Testis (tissue), 3 donors: ENCODE measurements around the gene C16orf89. TPM values are rescaled to one million over a fixed set of nuclear protein-coding genes. Genes with fewer than 3 reads are reported as not detected.

Source experiments
- DNase-seq: peaks from one replicate; pipeline ENCODE4 v3.0.0-alpha.2; 2019
- H3K27ac ChIP-seq, 2 donors: fragments of 200-600 bp; sonication (generic); one replicate each; pipeline ENCODE4 v1.5.1; 2019
- H3K27me3 ChIP-seq: fragments of 200-600 bp; sonication (generic); one replicate; pipeline ENCODE4 v1.5.1; 2019
- H3K36me3 ChIP-seq: fragments of 200-600 bp; sonication (generic); one replicate; pipeline ENCODE4 v1.5.1; 2017; ENCODE audit warnings: low read depth; ENCODE audit errors: missing control alignments
- H3K4me1 ChIP-seq: fragments of 200-600 bp; sonication (generic); one replicate; pipeline ENCODE4 v1.5.1; 2019
- H3K4me3 ChIP-seq, 2 donors: fragments of 200-600 bp; sonication (generic); one replicate each; pipeline ENCODE4 v1.5.1; 2017 to 2019
- H3K9me3 ChIP-seq: fragments of 200-600 bp; sonication (generic); one replicate; pipeline ENCODE4 v1.5.1; 2017
- POLR2A ChIP-seq: fragments of 450-650 bp; IDR thresholded peaks from one replicate; pipeline ENCODE4 v1.6.1; 2017; ENCODE audit warnings: antibody characterized with exemption, mild to moderate bottlenecking, moderate library complexity
- WGBS, 2 donors: methylation state at CpG; one replicate each; pipeline ENCODE4 v1.1.5; 2018; 5-methylcytosine and 5-hydroxymethylcytosine counted together
- intact Hi-C: fragments of 100-400 bp; cut with DNase I; formaldehyde crosslinking; loops from one replicate; pipeline ENCODE4 v1.15.1; 2023; ENCODE audit warnings: low total_unique reads
- polyA plus RNA-seq: library from polyadenylated mRNA; stranded (reverse); fragments of 350-450 nt; fragmentation: Illumina TruSeq; extraction: RNeasy Lipid Tissue Mini Kit (QIAGEN cat#74804); gene quantifications from one replicate; pipeline ENCODE4 v1.2.3, GENCODE V29; 2014; ENCODE audit warnings: low read depth, low replicate concordance; ENCODE audit not compliant: insufficient read depth
- total RNA-seq, 2 donors: library from RNA; depleted of rRNA; stranded (reverse); fragments of >200 nt; gene quantifications; one replicate each; pipeline ENCODE4 v1.2.3, GENCODE V29; 2016
- TF ChIP-seq, protein P1 (sequence below), 3 experiments: fragments of 450-650 bp in 2 of 3; fragments of 200-600 bp in 1 of 3; sonication (generic) in 1 of 3; IDR thresholded peaks; one replicate each; pipeline ENCODE4 v1.5.1; 2016 to 2019; ENCODE audit warnings: antibody characterized with exemption in 3 of 3, mild to moderate bottlenecking in 2 of 3, moderate library complexity in 1 of 3

Gene C16orf89
- total and polyA plus RNA-seq, 3 donors from 2014 or later, result 1.2 to 10.8 (median 2.4) TPM

DNA sequence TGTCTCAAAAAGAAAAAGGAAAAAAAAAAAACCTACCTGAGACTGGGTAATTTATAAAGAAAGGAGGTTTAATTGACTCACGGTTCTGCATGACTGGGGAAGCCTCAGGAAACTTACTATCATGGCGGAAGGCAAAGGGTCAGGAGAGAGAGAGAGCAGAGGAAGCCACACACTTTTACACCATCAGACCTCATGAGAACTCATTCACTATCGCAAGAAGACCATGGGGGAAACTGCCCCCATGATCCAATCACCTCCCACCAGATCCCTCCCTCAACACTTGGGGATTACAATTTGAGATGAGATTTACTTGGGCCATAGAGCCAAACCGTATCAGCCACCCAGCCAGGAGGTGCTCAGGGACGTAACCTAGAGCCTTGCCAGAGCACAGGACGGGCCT is 52.9 kb downstream of the C16orf89 start:
- H3K27ac ChIP-seq, result no peak overlapping the region
- TF ChIP-seq, protein P1, sequence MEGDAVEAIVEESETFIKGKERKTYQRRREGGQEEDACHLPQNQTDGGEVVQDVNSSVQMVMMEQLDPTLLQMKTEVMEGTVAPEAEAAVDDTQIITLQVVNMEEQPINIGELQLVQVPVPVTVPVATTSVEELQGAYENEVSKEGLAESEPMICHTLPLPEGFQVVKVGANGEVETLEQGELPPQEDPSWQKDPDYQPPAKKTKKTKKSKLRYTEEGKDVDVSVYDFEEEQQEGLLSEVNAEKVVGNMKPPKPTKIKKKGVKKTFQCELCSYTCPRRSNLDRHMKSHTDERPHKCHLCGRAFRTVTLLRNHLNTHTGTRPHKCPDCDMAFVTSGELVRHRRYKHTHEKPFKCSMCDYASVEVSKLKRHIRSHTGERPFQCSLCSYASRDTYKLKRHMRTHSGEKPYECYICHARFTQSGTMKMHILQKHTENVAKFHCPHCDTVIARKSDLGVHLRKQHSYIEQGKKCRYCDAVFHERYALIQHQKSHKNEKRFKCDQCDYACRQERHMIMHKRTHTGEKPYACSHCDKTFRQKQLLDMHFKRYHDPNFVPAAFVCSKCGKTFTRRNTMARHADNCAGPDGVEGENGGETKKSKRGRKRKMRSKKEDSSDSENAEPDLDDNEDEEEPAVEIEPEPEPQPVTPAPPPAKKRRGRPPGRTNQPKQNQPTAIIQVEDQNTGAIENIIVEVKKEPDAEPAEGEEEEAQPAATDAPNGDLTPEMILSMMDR (IDR thresholded peaks at IDR 0.05), result no peak
- TF ChIP-seq POLR2A, result no peak
- 67 to 88% methylated on average over 6 of the region's 6 CpGs for WGBS, 2 donors
- H3K27me3 ChIP-seq, result no peaks in the 10 kb centered on the region
- H3K4me3 ChIP-seq, result no peak overlapping the region
- H3K36me3 ChIP-seq, result no peaks in the 10 kb centered on the region
- no peak for DNase-seq
- intact Hi-C loops, result no loop called here
- H3K4me1 ChIP-seq, result no peaks in the 10 kb centered on the region
- H3K9me3 ChIP-seq, result no peaks in the 10 kb centered on the region

DNA sequence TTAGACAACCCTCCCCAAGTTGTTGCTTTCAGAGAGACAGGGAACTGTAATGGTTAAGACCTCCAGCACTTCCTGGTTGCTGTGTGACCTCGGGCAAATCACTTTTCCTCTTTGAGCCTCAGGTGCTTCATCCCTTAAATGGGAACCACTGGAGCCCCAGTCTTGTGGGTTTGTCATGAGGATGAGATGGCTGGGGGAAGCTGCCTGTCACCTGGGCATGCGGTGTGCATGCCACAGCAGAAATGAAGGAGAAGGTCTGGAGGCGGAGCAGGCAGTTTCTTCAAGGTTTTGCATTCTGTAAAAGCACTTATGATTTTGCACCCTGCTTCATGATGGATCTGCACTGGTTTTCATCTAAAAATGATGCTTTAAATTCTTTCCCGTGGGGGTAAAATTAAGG is 54.1 kb downstream of the C16orf89 start:
- DNase-seq, result no peak
- WGBS, 2 donors, result 75 to 100% methylated on average over 3 to 4 of the region's 4 CpGs
- Histone ChIP-seq H3K4me1 (no peaks in the 10 kb centered on the region), H3K27ac (no peak overlapping the region), H3K9me3 (no peaks in the 10 kb centered on the region), H3K4me3 (no peak overlapping the region), H3K36me3 (no peaks in the 10 kb centered on the region), H3K27me3 (no peaks in the 10 kb centered on the region)
- intact Hi-C loops, result no loop called here
- TF ChIP-seq POLR2A, result no peak

DNA sequence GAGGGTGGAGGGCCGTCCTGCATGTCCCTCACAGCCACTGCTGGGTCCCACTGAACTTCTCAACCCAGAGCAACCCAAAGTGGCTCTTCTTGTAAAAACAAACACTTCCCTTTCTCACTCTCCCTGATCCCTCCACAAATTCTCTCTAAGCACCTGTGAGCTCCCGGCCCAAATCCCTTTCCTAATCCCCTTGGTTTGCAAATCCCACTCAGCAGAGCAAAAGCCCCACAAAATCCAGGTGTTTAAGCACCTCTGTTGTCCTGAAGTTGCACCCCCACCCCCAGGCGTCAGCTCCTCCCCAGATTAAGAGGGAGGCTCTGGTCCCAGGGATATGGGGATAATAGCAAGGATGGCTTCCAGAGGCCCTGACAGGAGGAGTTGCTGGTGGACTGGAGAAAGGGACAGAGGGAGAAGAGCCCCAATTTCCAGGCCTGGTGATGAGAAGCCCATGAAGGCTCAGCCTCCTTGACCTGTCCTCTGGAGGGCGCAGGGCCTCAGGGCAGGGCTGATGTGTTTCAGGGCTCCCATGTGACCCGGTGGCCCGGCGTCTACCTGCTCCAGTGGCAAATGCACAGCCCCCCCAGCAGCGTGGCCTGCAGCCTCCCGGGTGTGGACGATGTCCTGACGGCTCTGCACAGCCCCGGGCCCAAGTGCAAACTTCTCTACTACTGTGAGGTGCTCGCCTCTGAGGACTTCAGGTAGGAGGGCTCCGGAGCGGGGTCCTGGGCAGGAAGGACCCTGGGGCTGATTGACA is 55.0 kb downstream of the C16orf89 start:
- no peak overlapping the region for H3K4me3 ChIP-seq
- no peaks in the 10 kb centered on the region for H3K9me3 ChIP-seq
- no peak overlapping the region for H3K27ac ChIP-seq
- TF ChIP-seq, protein P1 (IDR thresholded peaks at IDR 0.05), result no peak
- intact Hi-C loops, result no loop called here
- no peaks in the 10 kb centered on the region for H3K36me3 ChIP-seq
- H3K4me1 ChIP-seq, result no peaks in the 10 kb centered on the region
- no peak for DNase-seq
- no peaks in the 10 kb centered on the region for H3K27me3 ChIP-seq
- WGBS, 2 donors, result 82 to 87% methylated on average over 11 to 15 of the region's 15 CpGs

DNA sequence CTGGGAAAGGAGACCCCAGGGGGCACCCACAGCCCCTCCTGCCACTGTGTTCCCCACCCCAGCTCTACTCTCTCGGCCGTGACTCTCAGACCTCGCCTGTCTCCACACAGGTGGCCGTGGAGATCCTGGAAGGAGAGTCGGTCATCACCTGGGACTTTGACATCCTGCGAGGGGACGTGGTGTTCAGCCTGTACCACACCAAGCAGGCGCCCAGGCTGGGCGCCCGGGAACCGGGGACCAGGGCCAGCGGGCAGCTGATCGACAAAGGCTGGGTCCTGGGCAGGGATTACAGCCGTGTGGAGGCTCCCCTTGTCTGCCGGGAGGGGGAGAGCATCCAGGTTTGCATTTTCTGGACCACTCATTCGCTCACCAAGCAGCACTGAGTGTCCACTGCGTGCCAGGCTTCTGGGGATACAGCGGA is 57.4 kb downstream of the C16orf89 start:
- WGBS, 2 donors, result 80 to 94% methylated on average over 3 to 17 of the region's 18 CpGs
- Histone ChIP-seq H3K27me3 (no peaks in the 10 kb centered on the region), H3K27ac (no peak overlapping the region), H3K4me1 (no peaks in the 10 kb centered on the region), H3K4me3 (no peak overlapping the region), H3K9me3 (no peaks in the 10 kb centered on the region), H3K36me3 (no peaks in the 10 kb centered on the region)
- intact Hi-C loops, result no loop called here
- TF ChIP-seq POLR2A, result no peak
- TF ChIP-seq, protein P1 (IDR thresholded peaks at IDR 0.05), result no peak
- no peak for DNase-seq

DNA sequence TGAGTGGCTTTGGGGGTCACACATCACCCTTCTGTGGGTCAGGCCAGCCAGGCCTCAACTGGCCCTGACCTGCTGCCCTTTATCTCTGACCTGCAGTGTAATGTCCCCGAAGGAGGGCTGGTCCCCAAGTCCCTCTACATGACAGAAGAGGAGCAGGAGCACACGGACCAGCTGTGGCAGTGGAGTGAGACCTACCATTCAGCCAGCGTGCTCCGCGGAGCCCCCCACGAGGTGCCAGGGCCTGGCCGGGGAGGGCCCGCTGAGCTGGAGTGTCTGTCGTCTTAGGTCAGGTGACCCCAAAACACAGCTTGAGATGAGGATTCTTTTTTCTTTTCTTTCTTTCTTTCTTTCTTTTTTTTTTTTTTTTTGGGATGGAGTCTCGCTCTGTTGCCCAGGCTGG is 58.5 kb downstream of the C16orf89 start:
- Histone ChIP-seq H3K9me3 (no peaks in the 10 kb centered on the region), H3K36me3 (no peaks in the 10 kb centered on the region), H3K27me3 (no peaks in the 10 kb centered on the region), H3K27ac (no peak overlapping the region), H3K4me1 (peaks cover 10% of the 10 kb centered on the region), H3K4me3 (no peak overlapping the region)
- intact Hi-C loops, result no loop called here
- TF ChIP-seq POLR2A, result no peak
- TF ChIP-seq, protein P1 (IDR thresholded peaks at IDR 0.05), result no peak
- WGBS, 2 donors, result 89 to 90% methylated on average over 10 of the region's 10 CpGs
- no peak for DNase-seq
